OCI-LY1 (cell line): Measurements from ENCODE around the gene RDH14.

Source experiments
- H2AFZ ChIP-seq: fragments of 200-600 bp; sonication (generic), shearing (Covaris generic); 2 replicates; pipeline ENCODE4 v1.6.0; 2014; ENCODE audit warnings: antibody characterized with exemption, mild to moderate bottlenecking, low read length
- H3F3A ChIP-seq: fragments of 200-600 bp; sonication (generic), shearing (Covaris generic); 2 replicates; pipeline ENCODE4 v1.6.0; 2014; ENCODE audit warnings: mild to moderate bottlenecking, antibody characterized with exemption, low read length, moderate library complexity; ENCODE audit not compliant: insufficient read depth
- H3K27ac ChIP-seq: fragments of 200-600 bp; sonication (generic); 2 replicates; pipeline ENCODE4 v1.5.1; 2014; ENCODE audit warnings: low read length, mixed run types, mild to moderate bottlenecking, low read depth; ENCODE audit not compliant: poor library complexity, severe bottlenecking
- H3K27me3 ChIP-seq: fragments of 200-600 bp; sonication (generic); 2 replicates; pipeline ENCODE4 v1.6.0; 2014; ENCODE audit warnings: antibody characterized with exemption, mild to moderate bottlenecking, low read length, moderate library complexity; ENCODE audit not compliant: insufficient read depth
- H3K36me3 ChIP-seq: fragments of 200-600 bp; sonication (generic); 2 replicates; pipeline ENCODE4 v1.6.1; 2014; ENCODE audit warnings: mild to moderate bottlenecking, antibody characterized with exemption, low read length, moderate library complexity, mixed read lengths; ENCODE audit not compliant: insufficient read depth
- H3K4me1 ChIP-seq: fragments of 200-600 bp; sonication (generic); 2 replicates; pipeline ENCODE4 v1.5.1; 2014; ENCODE audit warnings: mild to moderate bottlenecking, low read length, moderate library complexity; ENCODE audit not compliant: insufficient read depth, severe bottlenecking
- H3K4me2 ChIP-seq: fragments of 200-600 bp; sonication (generic), shearing (Covaris generic); 2 replicates; pipeline ENCODE4 v1.6.1; 2014; ENCODE audit warnings: low read length
- H3K4me3 ChIP-seq: fragments of 200-600 bp; sonication (generic); 2 replicates; pipeline ENCODE4 v1.5.1; 2014; ENCODE audit warnings: low read length, low read depth, mild to moderate bottlenecking, mixed read lengths; ENCODE audit not compliant: poor library complexity, severe bottlenecking
- H3K79me2 ChIP-seq: fragments of 200-600 bp; shearing (Covaris generic); 2 replicates; pipeline ENCODE4 v1.6.1; 2016; ENCODE audit warnings: mixed run types, low read length, mixed read lengths; ENCODE audit not compliant: insufficient read depth
- H3K9ac ChIP-seq: fragments of 200-600 bp; sonication (generic), shearing (Covaris generic); 2 replicates; pipeline ENCODE4 v1.6.1; 2014; ENCODE audit warnings: mild to moderate bottlenecking, low read length, mixed read lengths
- H3K9me2 ChIP-seq: fragments of 200-600 bp; sonication (generic), shearing (Covaris generic); 2 replicates; pipeline ENCODE4 v1.6.1; 2014; ENCODE audit warnings: low read depth, mild to moderate bottlenecking, low read length, mixed read lengths
- H3K9me3 ChIP-seq: fragments of 200-600 bp; shearing (Covaris generic); 2 replicates; pipeline ENCODE4 v1.6.1; 2014; ENCODE audit warnings: low read length, mixed read lengths
- H4K20me1 ChIP-seq: fragments of 200-600 bp; sonication (generic), shearing (Covaris generic); 2 replicates; pipeline ENCODE4 v1.6.0; 2016; ENCODE audit warnings: mild to moderate bottlenecking, low read length; ENCODE audit not compliant: insufficient read depth
- CTCF ChIP-seq: fragments of 200-600 bp; sonication (generic), shearing (Covaris generic); IDR thresholded peaks from 2 replicates; pipeline ENCODE4 v1.5.1; 2017; ENCODE audit warnings: mild to moderate bottlenecking, antibody characterized with exemption, low read length, moderate library complexity, mixed read lengths
- EZH2 ChIP-seq: fragments of 200-600 bp; sonication (generic), shearing (Covaris generic); IDR thresholded peaks from 2 replicates; pipeline ENCODE4 v1.8.0; 2017; ENCODE audit warnings: borderline replicate concordance, mixed run types, mild to moderate bottlenecking, antibody characterized with exemption, low read length, moderate library complexity, mixed read lengths

RDH14 gene

GRCh38 chr2:18600255-18600613, 39.8 kb upstream of the RDH14 start:
- Histone ChIP-seq H3K4me3 (no peak overlapping the region), H3K27ac (no peak overlapping the region), H3K9me3 (no peaks in the 10 kb centered on the region), H3K4me2 (no peak overlapping the region), H2AFZ (no peak overlapping the region), H3K36me3 (no peaks in the 10 kb centered on the region), H3K27me3 (no peaks in the 10 kb centered on the region), H3K9ac (no peak overlapping the region), H3K9me2 (no peaks in the 10 kb centered on the region), H4K20me1 (no peaks in the 10 kb centered on the region), H3K4me1 (no peaks in the 10 kb centered on the region), H3F3A (no peaks in the 10 kb centered on the region), H3K79me2 (no peaks in the 10 kb centered on the region)
- TF ChIP-seq CTCF = no peak
- TF ChIP-seq EZH2 = no peak

GRCh38 chr2:18599509-18600254, 39.2 kb upstream of the RDH14 start:
- Histone ChIP-seq H3K36me3 (no peaks in the 10 kb centered on the region), H3F3A (no peaks in the 10 kb centered on the region), H3K9me2 (no peaks in the 10 kb centered on the region), H3K27ac (no peak overlapping the region), H3K27me3 (no peaks in the 10 kb centered on the region), H3K79me2 (no peaks in the 10 kb centered on the region), H2AFZ (no peak overlapping the region), H3K4me3 (no peak overlapping the region), H3K9ac (no peak overlapping the region), H3K4me2 (no peak overlapping the region), H3K9me3 (no peaks in the 10 kb centered on the region), H4K20me1 (no peaks in the 10 kb centered on the region), H3K4me1 (no peaks in the 10 kb centered on the region)
- TF ChIP-seq EZH2 = no peak
- no peak for TF ChIP-seq CTCF

- H3K27ac ChIP-seq = no peak overlapping the region
- H3K27me3 ChIP-seq = no peaks in the 10 kb centered on the region
- no peaks in the 10 kb centered on the region for H3K9me3 ChIP-seq
Measured at GRCh38 chr2:18598848-18599484, 38.5 kb upstream of the RDH14 start.

More at GRCh38 chr2:18598848-18599484, 38.5 kb upstream of the RDH14 start:
- H4K20me1 ChIP-seq = no peaks in the 10 kb centered on the region
- no peak overlapping the region for H3K4me3 ChIP-seq
- H3K9me2 ChIP-seq = no peaks in the 10 kb centered on the region
- no peak overlapping the region for H3K9ac ChIP-seq
- H3K4me2 ChIP-seq = no peak overlapping the region
- H3K4me1 ChIP-seq = no peaks in the 10 kb centered on the region
- H3K79me2 ChIP-seq = no peaks in the 10 kb centered on the region
- H3F3A ChIP-seq = no peaks in the 10 kb centered on the region
- TF ChIP-seq CTCF = no peak
- TF ChIP-seq EZH2 = no peak
- no peaks in the 10 kb centered on the region for H3K36me3 ChIP-seq
- H2AFZ ChIP-seq = no peak overlapping the region
